ENCODE results near the gene USP11.

USP11 gene

GRCh38 chrX:47217121-47217851 is 15.5 kb upstream of the USP11 start:
- Mint-ChIP-seq H3K27ac (peak overlapping the region; percentile 99 to 100 (median 99)), H3K36me3 (ENCODE audit: low read depth) (peaks cover 51% of the 10 kb centered on the region), H3K27me3 (ENCODE audit: low read depth) (no peaks in the 10 kb centered on the region), H3K4me3 (peak overlapping the region; percentile 94), H3K4me1 (peaks cover 32% of the 10 kb centered on the region), H3K9me3 (no peaks in the 10 kb centered on the region)
- no peak for TF ChIP-seq CTCF (IDR thresholded peaks at IDR 0.05; ENCODE audit: unreplicated experiment in 3 of 3)

DNA sequence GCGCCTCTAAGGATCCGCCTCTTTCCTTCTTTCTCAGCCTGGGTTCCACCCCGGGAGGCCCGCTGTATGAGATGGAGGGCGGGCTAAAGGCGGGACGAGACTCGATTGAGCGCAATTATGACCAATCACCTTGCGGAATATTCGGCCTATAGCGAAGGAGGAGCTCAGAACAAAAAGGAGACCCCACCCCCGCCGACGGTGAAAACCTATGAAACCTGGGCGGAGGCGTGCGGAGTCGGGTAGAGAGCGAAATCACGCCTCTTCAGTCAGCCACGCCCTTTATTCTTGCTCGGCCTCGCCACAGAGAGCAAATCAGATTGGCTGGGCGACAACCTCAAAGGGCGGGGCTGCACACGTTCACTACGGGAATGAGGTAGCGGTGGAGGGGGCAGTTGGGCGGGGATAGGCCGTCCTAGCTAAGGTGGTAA is 14.9 kb upstream of the USP11 start:
- peak overlapping the region; percentile 99 to 100 (median 99) for H3K27ac Mint-ChIP-seq
- peaks cover 49% of the 10 kb centered on the region for H3K36me3 Mint-ChIP-seq (ENCODE audit: low read depth)
- no peaks in the 10 kb centered on the region for H3K27me3 Mint-ChIP-seq (ENCODE audit: low read depth)
- TF ChIP-seq CTCF (IDR thresholded peaks at IDR 0.05; ENCODE audit: unreplicated experiment in 3 of 3), result no peak
- H3K4me1 Mint-ChIP-seq, result peaks cover 32% of the 10 kb centered on the region
- H3K9me3 Mint-ChIP-seq, result no peaks in the 10 kb centered on the region
- peak overlapping the region; percentile 94 for H3K4me3 Mint-ChIP-seq

- Mint-ChIP-seq H3K4me3 (peak within 1 kb of the TSS; percentile 94 to 96 (median 94)), H3K36me3 (ENCODE audit: low read depth) (peaks cover 47% of the 10 kb centered on the region), H3K9me3 (no peaks in the 10 kb centered on the region), H3K27me3 (ENCODE audit: low read depth) (no peaks in the 10 kb centered on the region), H3K27ac (peak within 1 kb of the TSS; percentile 99 to 100 (median 99)), H3K4me1 (peaks cover 32% of the 10 kb centered on the region)
- TF ChIP-seq CTCF (IDR thresholded peaks at IDR 0.05; ENCODE audit: unreplicated experiment in 3 of 3), result no peak
These were observed 14.4 kb upstream of the USP11 start, which contains the start of gene CDK16 for GRCh38 chrX:47218280-47218919. Gene CDK16, plus strand, starts transcription at chrX:47218681. Its CDS starts 4,877 bp downstream, at chrX:47223558.

DNA sequence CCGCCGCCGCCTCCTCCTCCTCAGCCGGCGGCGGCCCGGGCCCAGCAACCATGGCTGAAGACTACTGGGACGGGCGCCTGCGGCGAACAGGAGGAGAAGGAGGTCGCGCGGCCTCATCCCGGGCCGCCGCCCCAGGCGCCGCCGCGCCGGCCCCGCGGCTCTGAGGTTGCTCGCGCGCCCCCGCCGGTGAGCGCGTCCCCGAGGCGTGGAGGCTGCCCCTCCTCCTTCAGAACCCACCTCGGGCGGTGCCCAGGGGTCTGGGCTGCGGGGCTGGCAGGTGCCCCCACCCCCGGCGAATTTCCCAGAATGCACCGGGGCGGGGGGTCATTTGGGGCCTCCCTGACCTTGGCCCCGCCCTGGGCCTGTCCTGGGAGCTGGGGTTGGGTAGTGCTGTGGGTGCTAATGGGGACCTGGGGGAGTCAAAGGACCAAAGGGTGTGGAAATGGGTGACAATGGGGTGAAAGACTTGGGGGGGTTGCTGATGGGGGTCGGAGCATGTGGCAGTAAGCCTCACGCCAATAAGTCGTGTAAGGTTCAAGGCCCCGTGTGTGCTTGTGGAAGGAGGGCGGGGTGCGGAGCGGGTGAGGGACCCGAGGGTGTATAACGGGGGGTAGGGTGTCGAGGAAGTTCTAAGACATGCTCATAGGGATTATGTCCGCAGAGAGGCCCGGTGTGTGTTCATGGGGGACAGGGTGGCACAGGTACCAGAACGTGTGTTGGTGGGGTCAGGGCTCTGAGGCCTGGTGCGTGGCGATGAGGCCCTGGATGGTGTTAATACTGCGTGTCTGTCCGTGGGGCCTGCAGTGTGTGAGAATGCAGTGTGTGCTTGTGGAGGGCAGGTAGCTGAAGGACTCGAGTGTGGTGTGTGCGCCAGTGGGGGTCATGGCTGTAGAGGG is 13.6 kb upstream of the USP11 start:
- Mint-ChIP-seq H3K4me3 (peak overlapping the region; percentile 91 to 96 (median 94)), H3K27ac (peak overlapping the region; percentile 84 to 99 (median 94)), H3K36me3 (ENCODE audit: low read depth) (peaks cover 45% of the 10 kb centered on the region), H3K27me3 (ENCODE audit: low read depth) (no peaks in the 10 kb centered on the region), H3K9me3 (no peaks in the 10 kb centered on the region), H3K4me1 (peaks cover 32% of the 10 kb centered on the region)
- TF ChIP-seq CTCF (IDR thresholded peaks at IDR 0.05; ENCODE audit: unreplicated experiment in 3 of 3), result no peak

GRCh38 chrX:47221756-47222155 is 11.1 kb upstream of the USP11 start:
- Mint-ChIP-seq H3K36me3 (ENCODE audit: low read depth) (peaks cover 47% of the 10 kb centered on the region), H3K9me3 (no peaks in the 10 kb centered on the region), H3K27me3 (ENCODE audit: low read depth) (no peaks in the 10 kb centered on the region)

More at GRCh38 chrX:47221756-47222155, 11.1 kb upstream of the USP11 start:
- no peak for TF ChIP-seq CTCF (IDR thresholded peaks at IDR 0.05; ENCODE audit: unreplicated experiment in 3 of 3)
- Mint-ChIP-seq H3K4me3 (peak overlapping the region; percentile 15 to 45 (median 42)), H3K4me1 (peaks cover 24% of the 10 kb centered on the region), H3K27ac (no peak overlapping the region)
